ENCODE measurements around the gene MT4. TPM values are rescaled to one million over a fixed set of nuclear protein-coding genes. Genes with fewer than 3 reads are reported as not detected.
A peak's percentile ranks its signal among the peaks of the same experiment; 100 is the strongest.

Gene MT4
- polyA plus RNA-seq, 1 of the 3 experiments (the other 2 are of a cell fraction) = not detected

GRCh38 chr16:56608876-56609462 is 44.1 kb downstream of the MT4 start:
- Histone ChIP-seq H3K4me1 (ENCODE audit: control insufficient read depth in 1 of 2, insufficient read depth in 2 of 2, low read depth in 1 of 2, low read length in 1 of 2) (peaks cover 39 to 46% of the 10 kb centered on the region in 2 experiments; a peak in 3 of 4 replicates), H3K4me2 (peak overlapping the region; percentile 88), H3K79me2 (ENCODE audit: insufficient read depth) (peaks cover 30% of the 10 kb centered on the region), H2AFZ (ENCODE audit: low read depth) (no peak overlapping the region), H3K27me3 (ENCODE audit: insufficient read depth) (no peaks in the 10 kb centered on the region), H3K9ac (peak overlapping the region; percentile 90), H4K20me1 (ENCODE audit: insufficient read depth) (no peaks in the 10 kb centered on the region; the same call in 1 of the 2 replicates), H3F3A (replicated peaks; ENCODE audit: insufficient read depth) (peaks cover 66% of the 10 kb centered on the region), H3K4me3 (ENCODE audit: low read depth in 2 of 2, low read length in 1 of 2) (peak overlapping the region; percentile 72 to 94), H3K27ac (ENCODE audit: low read depth in 2 of 2, low read length in 1 of 2) (peak overlapping the region; percentile 77 to 96), H3K9me2 (no peaks in the 10 kb centered on the region), H3K36me3 (replicated peaks in 1 of 2; ENCODE audit: control insufficient read depth in 1 of 2, insufficient read depth in 2 of 2, low read length in 1 of 2) (no peaks in the 10 kb centered on the region), H3K9me3 (no peaks in the 10 kb centered on the region)
- peak; percentile 43 for DNase-seq
- POLR2A ChIA-PET = interaction anchor here (0.7 kb wide), 1 partner anchor 21 kb away, joined by 3 read pairs; no protein-coding TSS in a partner anchor
- under 1% methylated on average over 21 of the region's 21 CpGs for WGBS (ENCODE audit: low lambda C conversion rate)
- 0 out of 2 replicates have a peak, but pooled peaks have one; percentile 8 for TF ChIP-seq TEAD4 (IDR thresholded peaks at IDR 0.05; ENCODE audit: borderline replicate concordance, insufficient read depth)
- TF ChIP-seq POLR2AphosphoS5 (IDR thresholded peaks at IDR 0.05; ENCODE audit: low read depth, low read length) = no peak
- peak; percentile 48; the same call in 1 of the 2 replicates for TF ChIP-seq GATA2 (CRISPR knock-in tag; IDR thresholded peaks at IDR 0.05)
- CTCF ChIA-PET = interaction anchor here (1.5 to 1.8 kb wide), 2 partner anchors 9 to 180 kb away, joined by 6 to 7 read pairs; no protein-coding TSS in a partner anchor

- POLR2A ChIA-PET = interaction anchor here (0.7 kb wide), 1 partner anchor 21 kb away, joined by 3 read pairs; no protein-coding TSS in a partner anchor
- H3K4me1 ChIP-seq (ENCODE audit: control insufficient read depth in 1 of 2, insufficient read depth in 2 of 2, low read depth in 1 of 2, low read length in 1 of 2) = peaks cover 44 to 46% of the 10 kb centered on the region in 2 experiments; a peak in 3 of 4 replicates
- H3K9me3 ChIP-seq = no peaks in the 10 kb centered on the region
- WGBS (ENCODE audit: low lambda C conversion rate) = 6% methylated on average over 6 of the region's 6 CpGs
- H3K27me3 ChIP-seq (ENCODE audit: insufficient read depth) = no peaks in the 10 kb centered on the region
- H3K9ac ChIP-seq = peak overlapping the region; percentile 90
- peak overlapping the region; percentile 12; the same call in 1 of the 2 replicates for H2AFZ ChIP-seq (ENCODE audit: low read depth)
- H4K20me1 ChIP-seq (ENCODE audit: insufficient read depth) = no peaks in the 10 kb centered on the region; the same call in 1 of the 2 replicates
- peak overlapping the region; percentile 88 for H3K4me2 ChIP-seq
- DNase-seq = peak; percentile 69
- no peaks in the 10 kb centered on the region for H3K9me2 ChIP-seq
- TF ChIP-seq, protein P1, sequence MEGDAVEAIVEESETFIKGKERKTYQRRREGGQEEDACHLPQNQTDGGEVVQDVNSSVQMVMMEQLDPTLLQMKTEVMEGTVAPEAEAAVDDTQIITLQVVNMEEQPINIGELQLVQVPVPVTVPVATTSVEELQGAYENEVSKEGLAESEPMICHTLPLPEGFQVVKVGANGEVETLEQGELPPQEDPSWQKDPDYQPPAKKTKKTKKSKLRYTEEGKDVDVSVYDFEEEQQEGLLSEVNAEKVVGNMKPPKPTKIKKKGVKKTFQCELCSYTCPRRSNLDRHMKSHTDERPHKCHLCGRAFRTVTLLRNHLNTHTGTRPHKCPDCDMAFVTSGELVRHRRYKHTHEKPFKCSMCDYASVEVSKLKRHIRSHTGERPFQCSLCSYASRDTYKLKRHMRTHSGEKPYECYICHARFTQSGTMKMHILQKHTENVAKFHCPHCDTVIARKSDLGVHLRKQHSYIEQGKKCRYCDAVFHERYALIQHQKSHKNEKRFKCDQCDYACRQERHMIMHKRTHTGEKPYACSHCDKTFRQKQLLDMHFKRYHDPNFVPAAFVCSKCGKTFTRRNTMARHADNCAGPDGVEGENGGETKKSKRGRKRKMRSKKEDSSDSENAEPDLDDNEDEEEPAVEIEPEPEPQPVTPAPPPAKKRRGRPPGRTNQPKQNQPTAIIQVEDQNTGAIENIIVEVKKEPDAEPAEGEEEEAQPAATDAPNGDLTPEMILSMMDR (IDR thresholded peaks at IDR 0.05) = peak; percentile 33
- TF ChIP-seq TEAD4 (IDR thresholded peaks at IDR 0.05; ENCODE audit: borderline replicate concordance, insufficient read depth) (0 out of 2 replicates have a peak, but pooled peaks have one; percentile 1), ELF1 (IDR thresholded peaks at IDR 0.05) (no peak)
- peak overlapping the region; percentile 72 to 94 for H3K4me3 ChIP-seq (ENCODE audit: low read depth in 2 of 2, low read length in 1 of 2)
- no peaks in the 10 kb centered on the region for H3K36me3 ChIP-seq (replicated peaks in 1 of 2; ENCODE audit: control insufficient read depth in 1 of 2, insufficient read depth in 2 of 2, low read length in 1 of 2)
- H3F3A ChIP-seq (replicated peaks; ENCODE audit: insufficient read depth) = peaks cover 71% of the 10 kb centered on the region
- CTCF ChIA-PET = interaction anchor here (1.5 to 1.8 kb wide), 3 partner anchors 9 to 180 kb away, joined by 6 to 8 read pairs (median 7); no protein-coding TSS in a partner anchor
- peaks cover 30% of the 10 kb centered on the region for H3K79me2 ChIP-seq (ENCODE audit: insufficient read depth)
- H3K27ac ChIP-seq (ENCODE audit: low read depth in 2 of 2, low read length in 1 of 2) = peak overlapping the region; percentile 77 to 96
Measured at GRCh38 chr16:56609463-56609921, 44.6 kb downstream of the MT4 start.
